ENCODE data around the gene DENND5B. TPM values are rescaled to one million over a fixed set of nuclear protein-coding genes. Genes with fewer than 3 reads are reported as not detected.

DENND5B gene
- total RNA-seq, 1 experiment from 2014 or later: 9.2 TPM

GRCh38 chr12:31508436-31509150, 82.3 kb downstream of the DENND5B start:
- H3K9me3 ChIP-seq (ENCODE audit: insufficient read depth, low read depth): no peaks in the 10 kb centered on the region
- no peak for DNase-seq
- no peak overlapping the region for H3K4me3 ChIP-seq
- no peaks in the 10 kb centered on the region for H3K27me3 ChIP-seq (ENCODE audit: insufficient read depth, low read depth)
- no peak for TF ChIP-seq CTCF (conservative IDR thresholded peaks at IDR 0.05)
- H3F3A ChIP-seq (ENCODE audit: insufficient read depth, low read depth): no peaks in the 10 kb centered on the region
- POLR2A ChIA-PET (ENCODE audit: unreplicated experiment): interaction anchor here (0.6 kb wide), 1 partner anchor 10 kb away, joined by 4 read pairs; no protein-coding TSS in a partner anchor
- peak overlapping the region; percentile 21; the same call in 1 of the 2 replicates for H3K4me2 ChIP-seq
- no TSS peak for BruUV-seq (replicated peaks)
- CTCF ChIA-PET: interaction anchor here (0.6 kb wide), 1 partner anchor 306 kb away, joined by 3 read pairs; no protein-coding TSS in a partner anchor
- peak overlapping the region; percentile 35; the same call in 1 of the 2 replicates for H2AFZ ChIP-seq
- H3K4me1 ChIP-seq (replicated peaks; ENCODE audit: insufficient read depth): peaks cover 22% of the 10 kb centered on the region
- intact Hi-C loops (cut with micrococcal nuclease; ENCODE audit: unreplicated experiment): no loop called here
- H3K27ac ChIP-seq: peak overlapping the region; percentile 7; the same call in 1 of the 2 replicates
- no peaks in the 10 kb centered on the region for H3K36me3 ChIP-seq (ENCODE audit: low read depth)
- H3K79me2 ChIP-seq (ENCODE audit: low read depth): no peaks in the 10 kb centered on the region
- H4K20me1 ChIP-seq (ENCODE audit: insufficient read depth): no peaks in the 10 kb centered on the region
- no peaks in the 10 kb centered on the region for H3K9me2 ChIP-seq (ENCODE audit: insufficient read depth)

DNA sequence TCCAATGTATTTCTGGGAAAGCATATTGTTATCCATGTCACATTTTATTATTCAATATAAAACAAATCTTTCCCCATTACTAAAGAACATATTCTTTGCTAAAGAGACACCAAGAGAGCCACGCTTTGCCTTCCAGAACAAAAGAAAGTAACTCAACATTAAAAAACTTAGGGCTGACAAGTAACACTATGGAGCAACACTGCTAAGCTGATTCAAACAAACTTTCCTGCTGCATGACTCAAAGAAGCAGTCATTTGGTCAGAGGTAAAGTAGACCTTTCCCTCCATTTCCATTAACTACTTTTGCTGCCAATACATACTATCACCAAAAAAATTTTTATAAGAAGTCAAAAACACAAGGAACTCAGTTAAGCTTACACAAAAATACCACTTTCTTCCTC, 83.0 kb downstream of the DENND5B start:
- peak overlapping the region; percentile 35; the same call in 1 of the 2 replicates for H2AFZ ChIP-seq
- H3K79me2 ChIP-seq (ENCODE audit: low read depth): no peaks in the 10 kb centered on the region
- DNase-seq: peak in 1 of 2 experiments; percentile 43
- H3K4me2 ChIP-seq: peak overlapping the region; percentile 21; the same call in 1 of the 2 replicates
- BruUV-seq (replicated peaks): no TSS peak
- H3F3A ChIP-seq (ENCODE audit: insufficient read depth, low read depth): no peaks in the 10 kb centered on the region
- H4K20me1 ChIP-seq (ENCODE audit: insufficient read depth): no peaks in the 10 kb centered on the region
- no peak overlapping the region for H3K4me3 ChIP-seq
- TF ChIP-seq EZH2 (IDR thresholded peaks at IDR 0.05; ENCODE audit: low read depth) (no peak), CTCF (conservative IDR thresholded peaks at IDR 0.05) (no peak)
- H3K27me3 ChIP-seq (ENCODE audit: insufficient read depth, low read depth): no peaks in the 10 kb centered on the region
- POLR2A ChIA-PET (ENCODE audit: unreplicated experiment): no interaction called here
- no peaks in the 10 kb centered on the region for H3K9me2 ChIP-seq (ENCODE audit: insufficient read depth)
- H3K27ac ChIP-seq: peak overlapping the region; percentile 7; the same call in 1 of the 2 replicates
- CTCF ChIA-PET: no interaction called here
- H3K36me3 ChIP-seq (ENCODE audit: low read depth): no peaks in the 10 kb centered on the region
- intact Hi-C loops (cut with micrococcal nuclease; ENCODE audit: unreplicated experiment): no loop called here
- H3K4me1 ChIP-seq (replicated peaks; ENCODE audit: insufficient read depth): peaks cover 22% of the 10 kb centered on the region
- no peaks in the 10 kb centered on the region for H3K9me3 ChIP-seq (ENCODE audit: insufficient read depth, low read depth)

DNA sequence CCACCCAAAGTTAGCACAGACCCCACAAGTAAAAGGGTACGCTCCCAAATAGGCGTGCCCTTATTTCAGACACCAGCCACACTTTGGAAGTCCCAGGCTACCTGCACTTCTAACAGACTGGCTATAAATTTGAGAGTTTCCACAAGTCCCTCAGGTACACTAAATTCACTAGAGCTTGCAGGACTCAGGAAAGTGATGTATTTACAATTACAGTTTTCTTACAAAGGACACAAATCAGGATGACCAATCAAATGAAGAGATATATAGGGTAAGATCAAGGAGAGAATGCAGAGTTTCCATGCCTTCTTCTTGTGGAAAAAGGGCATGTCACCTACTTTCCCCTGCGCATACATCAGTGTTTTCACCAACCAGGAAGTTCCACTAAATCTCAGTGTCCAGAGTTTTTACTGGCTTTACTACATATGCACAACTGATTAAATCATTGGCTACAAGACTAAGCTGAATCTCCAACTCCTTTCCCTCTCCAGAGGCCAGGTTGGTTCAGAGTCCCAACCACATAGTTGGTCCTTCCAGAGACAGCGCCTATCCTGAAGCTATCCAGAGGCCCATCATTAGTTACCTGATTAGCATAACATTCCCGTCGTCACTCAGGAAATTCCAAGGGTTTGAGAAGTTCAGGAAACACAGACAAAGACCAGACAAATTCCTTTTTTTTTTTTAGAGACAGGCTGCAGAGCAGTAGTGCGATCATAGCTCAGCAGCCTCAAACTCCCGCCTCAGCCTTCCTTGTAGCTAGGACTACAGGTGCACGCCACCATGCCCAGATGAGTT, 84.2 kb downstream of the DENND5B start:
- Histone ChIP-seq H3K36me3 (ENCODE audit: low read depth) (no peaks in the 10 kb centered on the region), H3K79me2 (ENCODE audit: low read depth) (no peaks in the 10 kb centered on the region), H3F3A (ENCODE audit: insufficient read depth, low read depth) (no peaks in the 10 kb centered on the region), H3K9me3 (ENCODE audit: insufficient read depth, low read depth) (no peaks in the 10 kb centered on the region), H3K4me2 (no peak overlapping the region), H4K20me1 (ENCODE audit: insufficient read depth) (no peaks in the 10 kb centered on the region), H3K27ac (no peak overlapping the region), H2AFZ (no peak overlapping the region), H3K4me1 (replicated peaks; ENCODE audit: insufficient read depth) (peaks cover 22% of the 10 kb centered on the region), H3K27me3 (ENCODE audit: insufficient read depth, low read depth) (no peaks in the 10 kb centered on the region), H3K9me2 (ENCODE audit: insufficient read depth) (no peaks in the 10 kb centered on the region), H3K4me3 (no peak overlapping the region)
- BruUV-seq (replicated peaks): no TSS peak
- intact Hi-C loops (cut with micrococcal nuclease; ENCODE audit: unreplicated experiment): no loop called here
- TF ChIP-seq CTCF (conservative IDR thresholded peaks at IDR 0.05): no peak
- TF ChIP-seq EZH2 (IDR thresholded peaks at IDR 0.05; ENCODE audit: low read depth): no peak
- DNase-seq: no peak
- ChIA-PET POLR2A (ENCODE audit: unreplicated experiment) (no interaction called here), CTCF (no interaction called here)
